Amygdala (tissue), 56 donors: ENCODE data around the gene FATE1.

ENCODE experiments used
- DNase-seq, 56 donors: peaks; one replicate each; lab custom pipeline; 2025; lab: John Stamatoyannopoulos, UW

Gene FATE1

GRCh38 chrX:151702741-151703340 is 13.0 kb upstream of the FATE1 start:
- no peak for DNase-seq

- no peak for DNase-seq
Measured at GRCh38 chrX:151703487-151703886, 12.3 kb upstream of the FATE1 start.

GRCh38 chrX:151704041-151704663 is 11.7 kb upstream of the FATE1 start:
- no peak for DNase-seq

- DNase-seq: no peak
Measured at GRCh38 chrX:151708821-151709220, 7.0 kb upstream of the FATE1 start.

- DNase-seq: no peak
Measured at GRCh38 chrX:151710457-151710856, 5.4 kb upstream of the FATE1 start.

GRCh38 chrX:151711154-151711553 is 4.7 kb upstream of the FATE1 start:
- DNase-seq: no peak

- no peak for DNase-seq
Measured at GRCh38 chrX:151711787-151712186, 4.0 kb upstream of the FATE1 start.

- no peak for DNase-seq
Measured at GRCh38 chrX:151712253-151712652, 3.6 kb upstream of the FATE1 start.

GRCh38 chrX:151713849-151714248 is 2.0 kb upstream of the FATE1 start:
- DNase-seq: no peak

- no peak for DNase-seq
Measured at GRCh38 chrX:151714362-151714761, 1.5 kb upstream of the FATE1 start.

- DNase-seq: no peak
Measured at GRCh38 chrX:151722241-151722846, 6.5 kb downstream of the FATE1 start.

- no peak for DNase-seq
Measured at GRCh38 chrX:151723156-151723760, 7.4 kb downstream of the FATE1 start.

- no peak for DNase-seq
Measured at GRCh38 chrX:151724563-151725337, 8.9 kb downstream of the FATE1 start.

GRCh38 chrX:151725338-151725614 is 9.4 kb downstream of the FATE1 start:
- no peak for DNase-seq

- DNase-seq: no peak
Measured at GRCh38 chrX:151726751-151727150, 10.9 kb downstream of the FATE1 start.

- DNase-seq: no peak
Measured at GRCh38 chrX:151727346-151727745, 11.5 kb downstream of the FATE1 start.

GRCh38 chrX:151729056-151729725 is 13.4 kb downstream of the FATE1 start:
- no peak for DNase-seq

- DNase-seq: no peak
Measured at GRCh38 chrX:151734446-151734845, 18.6 kb downstream of the FATE1 start, which contains the start of gene CNGA2. Gene CNGA2, plus strand, starts transcription at chrX:151734746. Its CDS starts 3,738 bp downstream, at chrX:151738484.

- no peak for DNase-seq
Measured at GRCh38 chrX:151735219-151735618, 19.4 kb downstream of the FATE1 start.

GRCh38 chrX:151736685-151737084 is 20.9 kb downstream of the FATE1 start:
- DNase-seq: no peak

GRCh38 chrX:151737494-151737893 is 21.7 kb downstream of the FATE1 start:
- DNase-seq: no peak
